HG03457 (cell line): ENCODE data around the gene POLG2.
"Not testable (repeated sequence)": the region's sequence is repeated elsewhere in the genome, so short reads cannot be mapped to it uniquely, and the experiment has no call there.

Source experiments
- ATAC-seq: cut with Tn5 transposase; IDR thresholded peaks from one replicate; pipeline ENCODE4 v1.9.1; 2021; ENCODE audit warnings: moderate number of reproducible peaks; ENCODE audit not compliant: unreplicated experiment

The POLG2 gene

DNA sequence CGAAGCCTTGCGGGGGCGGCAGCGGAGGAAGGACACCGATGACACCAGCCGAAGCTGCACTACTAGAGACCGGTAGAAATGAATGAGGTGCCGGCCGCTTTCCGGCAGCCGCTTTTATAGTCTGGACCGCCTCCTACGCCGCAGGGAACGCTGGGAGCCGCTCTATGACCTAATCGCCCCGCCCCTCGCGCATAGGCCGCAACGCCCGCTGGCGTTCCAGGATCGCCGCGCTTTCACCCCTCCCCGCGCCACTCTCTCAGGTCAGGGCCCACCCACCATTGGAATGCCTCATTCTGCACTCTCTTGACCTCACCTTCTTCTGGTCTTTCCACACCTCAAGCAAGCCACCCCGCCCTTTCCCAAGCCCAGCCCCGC, 9.3 kb upstream of the POLG2 start, which contains the start of gene DDX5:
Gene DDX5 (minus strand): TSS at position 89 of the 375 bp plus-strand sequence. CDS start 170 bp downstream, outside the sequence.
- peak; percentile 48 for ATAC-seq

DNA sequence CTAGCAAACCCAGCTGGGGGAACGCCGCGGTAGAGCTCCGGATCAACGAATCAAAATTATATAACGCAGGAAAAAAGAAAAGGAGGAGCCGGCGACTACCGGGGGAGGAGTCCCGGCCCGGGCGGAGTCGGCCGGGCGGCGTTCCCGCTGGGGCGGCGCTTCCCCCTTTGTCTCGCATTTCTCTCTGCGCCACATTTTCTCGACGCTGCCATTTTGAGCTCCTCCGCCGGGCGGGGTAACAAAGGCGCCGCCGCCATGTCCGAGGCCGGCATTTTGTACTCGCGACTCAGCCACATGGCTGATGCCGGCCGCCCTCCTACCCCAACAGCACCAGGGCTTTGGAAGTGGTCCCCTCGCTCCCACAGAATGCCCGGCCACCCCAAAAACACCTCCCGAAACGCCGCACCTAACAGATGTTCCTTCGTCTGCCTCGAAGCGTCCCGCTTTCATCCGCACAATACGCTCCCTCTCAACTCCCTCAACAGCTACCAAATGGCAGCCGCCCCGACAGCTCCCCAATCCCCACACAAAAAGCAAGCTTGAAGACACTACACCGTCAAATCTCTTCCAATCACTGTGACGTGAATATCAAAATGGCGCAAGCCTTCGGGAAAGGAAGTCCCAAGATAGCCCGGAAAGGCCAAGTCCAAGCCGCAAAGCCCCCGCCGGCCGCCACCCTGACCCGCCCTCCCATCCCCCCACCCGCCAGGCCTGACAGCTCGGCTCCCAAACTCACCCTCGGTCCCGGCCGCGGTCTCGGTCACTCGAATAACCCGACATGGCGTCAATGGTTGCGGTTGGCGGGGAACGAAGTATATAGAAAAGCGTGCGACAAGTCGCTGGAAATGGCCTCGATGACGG, 8.7 kb upstream of the POLG2 start:
- ATAC-seq: no peak

DNA sequence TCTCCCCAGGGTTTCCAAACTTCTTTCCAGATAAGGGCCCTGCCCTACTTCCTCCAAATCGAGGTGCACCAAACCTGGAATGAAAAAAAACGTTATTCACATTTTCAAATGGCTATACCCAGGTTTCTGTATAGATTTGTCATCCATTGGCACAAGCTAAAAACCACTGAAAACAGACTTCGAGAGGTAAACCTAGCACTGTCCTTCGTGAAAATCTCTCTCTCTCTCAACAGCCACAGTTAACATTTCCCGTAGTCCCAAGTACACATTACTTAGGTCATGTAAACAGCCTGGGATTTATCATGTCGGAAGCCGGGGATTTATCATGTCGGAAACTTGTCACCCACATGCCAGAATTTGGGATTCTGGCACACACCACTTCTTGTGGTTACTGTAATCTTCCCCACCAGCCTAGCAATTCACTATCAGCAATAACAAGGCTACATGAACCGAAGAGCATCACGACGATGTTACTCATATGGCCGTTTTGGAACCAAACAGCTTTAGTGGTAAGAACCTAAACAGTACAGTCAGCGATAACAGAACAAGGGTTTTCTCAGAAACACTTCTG, 8.0 kb upstream of the POLG2 start:
- ATAC-seq: no peak

DNA sequence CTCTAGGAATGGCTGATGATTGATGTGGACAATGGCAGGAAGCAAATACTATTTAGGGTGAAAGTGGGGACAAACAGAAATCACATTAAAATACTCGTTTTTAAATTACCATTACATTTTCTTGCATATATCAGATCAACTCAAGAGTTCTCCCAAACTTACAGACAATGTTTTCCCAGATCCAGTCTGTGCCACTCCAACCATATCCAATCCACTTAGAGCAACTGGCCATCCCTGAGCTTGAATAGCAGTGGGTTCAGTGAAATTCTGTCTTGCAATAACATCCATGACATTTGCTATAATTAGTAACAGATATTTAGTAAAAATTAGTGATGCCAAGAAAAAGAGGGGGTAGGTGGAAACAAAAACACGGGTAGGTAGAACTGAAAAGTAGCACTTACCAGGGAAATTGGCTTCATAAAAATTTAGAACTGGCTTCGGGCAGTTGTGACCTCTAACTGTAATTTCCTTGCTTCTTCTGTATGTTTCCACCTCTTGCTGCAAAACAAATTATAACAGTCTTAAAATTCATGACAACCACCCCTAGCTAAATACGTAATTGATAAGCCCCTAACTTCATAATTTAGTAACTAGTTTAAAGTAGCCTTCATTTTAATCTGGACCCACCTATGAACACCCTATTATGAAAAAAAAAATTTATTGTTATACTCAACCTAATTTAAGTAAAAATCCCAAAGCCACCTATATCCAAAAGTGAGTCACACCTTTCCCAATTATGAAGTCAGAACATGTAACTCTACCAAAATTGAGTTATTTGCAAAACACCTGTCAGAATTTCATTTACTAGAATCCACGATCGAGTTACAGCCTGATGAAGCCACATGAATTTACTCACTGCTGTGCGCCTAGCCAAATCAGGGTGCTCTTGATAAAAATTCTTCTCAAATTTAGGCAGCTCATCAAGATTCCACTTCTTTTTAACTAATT, 7.2 kb upstream of the POLG2 start:
- no peak for ATAC-seq

DNA sequence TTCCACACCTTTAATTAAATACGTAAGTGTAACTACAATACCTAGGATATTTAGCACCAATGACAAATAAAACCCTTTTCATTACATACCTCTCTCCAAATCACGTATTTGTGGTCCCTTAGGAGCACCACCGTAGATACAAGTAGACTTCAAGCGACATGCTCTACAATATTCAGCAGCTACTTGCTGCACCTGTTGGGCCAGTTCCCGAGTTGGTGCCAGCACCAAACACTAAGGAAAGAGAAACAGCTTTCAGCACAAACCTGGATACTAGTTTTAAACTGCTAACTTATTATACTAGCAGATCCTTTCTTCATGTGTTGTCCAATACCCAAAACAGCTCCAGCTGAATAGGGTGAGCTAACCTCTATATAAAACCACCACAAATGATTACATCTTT, 6.5 kb upstream of the POLG2 start:
- ATAC-seq: no peak

DNA sequence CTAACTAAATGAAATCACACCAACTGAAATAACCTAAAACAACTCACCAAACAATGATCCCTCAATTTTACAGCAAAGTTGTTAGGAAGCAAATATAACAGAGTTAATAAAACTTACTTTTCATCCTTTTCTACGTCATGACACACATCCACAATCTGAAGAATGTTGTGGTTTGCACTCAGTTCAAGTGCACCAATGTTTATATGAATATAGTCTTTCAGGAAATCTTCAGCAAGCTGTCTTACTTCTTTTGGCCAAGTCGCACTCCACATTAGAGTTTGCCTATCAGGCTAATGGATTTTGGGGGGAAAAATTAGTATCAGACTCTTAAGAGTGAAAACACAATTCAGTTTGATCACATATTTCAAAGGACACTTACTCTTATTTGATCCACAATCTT, 6.0 kb upstream of the POLG2 start:
- ATAC-seq: no peak

DNA sequence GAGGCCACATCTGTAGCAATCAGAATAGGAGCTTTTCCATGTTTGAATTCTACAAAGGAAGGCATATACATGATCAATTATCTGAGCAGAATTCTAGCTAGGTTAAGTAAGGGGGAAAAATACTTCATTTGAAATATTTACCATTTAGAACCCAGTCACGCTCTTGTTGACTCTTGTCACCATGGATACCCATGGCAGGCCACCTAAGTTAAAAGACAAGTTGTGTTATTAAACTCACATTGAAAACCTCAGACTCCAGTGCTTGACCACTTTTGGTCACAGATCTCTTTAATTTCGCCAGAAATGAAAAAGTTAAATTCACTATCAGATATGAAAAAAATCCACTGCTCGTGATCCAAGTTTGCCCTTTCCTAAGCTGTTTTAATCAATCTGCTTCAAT, 5.2 kb upstream of the POLG2 start:
- ATAC-seq: no peak

DNA sequence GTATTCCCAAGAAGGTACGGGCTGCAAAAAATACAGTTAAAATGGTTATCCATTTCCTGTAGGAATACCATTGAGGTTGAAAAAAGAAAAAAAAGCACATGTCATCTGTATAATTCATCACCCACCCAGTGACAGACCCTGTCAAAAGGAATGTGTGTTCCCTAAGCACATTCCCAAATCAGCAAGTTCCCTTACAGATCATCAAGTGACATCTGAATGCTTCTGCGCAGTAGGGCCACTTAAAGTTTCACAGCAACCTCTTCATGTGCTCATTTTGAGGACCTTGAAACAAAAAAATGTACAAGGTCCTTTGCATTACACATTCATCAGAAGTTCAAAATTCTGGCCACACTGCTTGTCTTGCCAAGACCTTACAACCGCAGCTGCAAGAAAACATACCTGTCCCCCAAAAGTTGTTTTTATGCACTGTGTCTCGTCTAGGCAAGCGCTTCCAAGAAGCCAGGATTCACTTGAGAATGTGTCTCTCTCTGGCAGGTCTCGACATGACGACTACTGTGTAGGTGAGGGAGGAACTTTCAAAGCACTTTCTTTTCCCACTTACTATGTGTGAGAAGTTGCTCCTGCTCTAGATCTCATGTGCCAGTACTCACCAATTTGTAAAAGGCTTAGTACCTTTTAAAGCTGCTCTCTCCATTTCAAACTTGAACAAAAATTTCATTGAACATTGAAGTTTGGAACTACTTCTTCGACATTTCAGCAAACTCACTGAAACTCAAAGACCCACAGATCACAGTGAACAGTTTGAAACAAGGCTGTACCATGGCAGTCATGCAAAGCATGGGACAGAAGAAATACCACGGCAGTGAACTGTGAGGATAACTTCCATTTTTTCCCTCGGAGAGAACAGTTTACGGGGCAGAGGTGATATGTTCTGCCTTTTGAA, 4.3 kb upstream of the POLG2 start:
- no peak for ATAC-seq

DNA sequence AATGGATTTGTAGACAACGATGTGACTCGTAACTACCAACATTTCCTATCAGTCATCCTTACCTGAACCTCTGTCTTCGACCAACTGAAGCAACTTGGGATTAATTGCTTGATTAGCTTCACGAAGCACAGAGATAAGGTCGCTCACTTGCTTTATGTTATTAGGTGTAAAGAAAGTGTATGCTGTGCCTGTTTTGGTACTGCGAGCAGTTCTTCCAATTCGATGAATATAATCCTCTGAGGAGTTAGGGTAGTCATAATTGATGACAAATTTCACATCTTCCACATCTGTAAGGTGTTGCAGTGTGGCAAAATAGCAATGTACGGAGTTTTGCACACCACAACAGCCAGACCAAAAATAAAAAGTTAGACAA, 3.6 kb upstream of the POLG2 start:
- no peak for ATAC-seq

DNA sequence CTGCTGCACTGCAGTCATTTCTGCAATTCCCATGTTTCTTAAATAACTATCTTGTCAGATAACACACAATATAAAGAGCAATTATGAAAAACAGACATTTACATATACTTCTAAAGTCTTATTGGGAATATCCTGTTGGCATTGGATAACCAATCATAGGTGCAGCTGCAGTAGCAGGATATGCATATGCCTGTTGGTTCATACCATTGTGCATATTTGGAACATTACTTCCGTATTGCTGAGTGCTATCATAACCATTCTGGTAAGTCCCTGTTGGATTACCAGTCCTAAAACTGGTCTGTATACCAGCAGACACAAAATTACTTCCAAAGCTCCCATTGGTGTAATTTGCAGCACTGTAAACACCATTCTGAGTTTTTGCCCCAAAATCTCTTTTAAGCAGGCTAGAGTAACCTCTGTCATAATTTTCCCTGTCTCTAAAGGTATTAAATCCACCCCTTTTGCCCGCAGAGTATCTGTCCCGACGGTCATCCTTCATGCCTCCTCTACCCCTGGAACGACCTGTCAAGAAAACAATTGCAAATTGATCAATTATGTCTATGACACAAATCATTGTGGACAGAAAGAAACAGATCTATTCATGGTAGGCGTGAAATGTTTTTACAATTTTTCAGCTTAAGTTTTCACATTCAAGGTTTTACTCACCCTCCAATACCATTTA, 3.1 kb upstream of the POLG2 start:
- no peak for ATAC-seq

DNA sequence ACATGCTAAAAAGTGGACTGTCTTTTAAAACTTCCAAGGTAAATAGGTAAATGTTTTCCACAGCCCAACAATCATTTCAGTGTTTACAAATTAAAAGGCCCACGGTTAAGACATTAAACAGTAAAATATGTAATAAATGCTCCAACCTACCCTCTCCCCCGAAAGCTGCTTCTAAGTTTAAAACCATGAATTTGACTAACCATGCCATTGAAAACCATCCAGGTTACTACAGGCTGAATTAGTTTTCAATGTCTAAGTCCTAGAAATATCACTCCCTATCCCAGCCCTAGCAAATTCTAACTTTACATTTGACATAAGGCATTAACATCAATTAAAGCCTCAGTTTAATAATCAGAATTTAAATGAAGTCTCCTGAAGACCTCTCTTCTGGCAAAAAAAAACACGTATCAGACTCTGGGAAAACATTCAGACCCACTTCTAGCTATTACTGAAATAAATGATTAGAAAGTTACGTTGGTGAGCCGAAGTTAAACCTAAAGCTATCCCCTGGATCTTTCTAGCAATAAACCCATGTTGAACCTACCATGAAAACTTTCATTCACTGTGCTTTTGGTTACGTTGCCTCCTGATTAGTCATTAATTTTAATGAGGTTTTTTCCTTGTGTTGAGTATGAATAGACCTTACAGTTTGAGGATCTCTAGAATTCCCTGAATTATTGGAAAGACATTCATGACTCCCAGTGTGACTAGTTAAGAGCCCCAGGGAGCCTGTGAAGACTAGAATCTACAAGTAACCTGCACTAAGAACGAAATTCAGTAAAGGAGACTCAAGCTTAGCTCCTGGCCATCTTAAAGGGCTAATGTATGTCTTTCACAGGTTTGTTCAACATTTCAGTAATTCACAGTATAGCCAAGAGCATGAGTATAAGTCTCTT, 1.7 kb upstream of the POLG2 start:
- no peak for ATAC-seq

DNA sequence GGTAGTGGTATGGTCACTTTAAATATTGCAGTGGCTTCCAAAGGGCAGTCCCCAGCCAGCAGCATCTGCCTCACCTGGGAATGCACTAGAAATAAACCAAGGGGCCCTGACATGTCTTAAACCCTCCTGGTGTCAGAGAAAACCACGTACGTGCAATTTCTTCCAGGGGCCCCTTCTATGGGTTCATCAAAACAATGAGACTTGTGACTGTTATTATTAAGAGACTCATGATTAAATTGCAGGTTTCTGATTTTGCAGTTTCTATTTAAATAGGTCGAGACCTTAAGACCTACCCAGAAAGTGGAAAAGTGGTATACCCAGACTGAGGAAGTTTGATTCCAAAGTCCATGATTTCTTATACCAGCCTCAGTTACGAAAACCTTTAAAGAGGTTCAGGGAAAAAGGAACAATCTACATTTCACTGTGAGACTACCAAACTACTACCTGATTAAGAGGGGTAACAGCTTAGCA, 746 bp upstream of the POLG2 start:
- no peak for ATAC-seq

DNA sequence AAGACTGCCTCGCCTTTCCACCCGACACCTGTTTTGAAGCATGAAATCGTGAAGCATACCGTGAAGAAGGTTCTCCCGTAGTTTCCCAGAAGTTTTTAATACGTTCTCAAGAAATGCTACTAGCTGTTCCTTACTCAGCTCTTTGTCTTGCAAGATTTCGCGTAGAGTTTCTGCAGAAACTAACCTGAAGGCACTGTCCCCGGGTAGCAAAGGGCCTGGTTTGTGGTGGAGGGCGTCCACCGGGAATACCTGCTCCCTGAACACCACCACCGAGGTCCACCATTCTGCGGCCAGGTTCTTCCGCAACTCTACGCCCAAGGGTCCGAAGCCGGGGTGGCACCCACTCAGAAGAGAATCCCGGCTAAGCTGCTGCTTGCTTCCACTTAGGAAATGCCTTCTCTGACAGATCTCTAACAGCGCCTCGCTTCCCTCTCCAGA, 487 bp downstream of the POLG2 start:
- ATAC-seq: no peak

DNA sequence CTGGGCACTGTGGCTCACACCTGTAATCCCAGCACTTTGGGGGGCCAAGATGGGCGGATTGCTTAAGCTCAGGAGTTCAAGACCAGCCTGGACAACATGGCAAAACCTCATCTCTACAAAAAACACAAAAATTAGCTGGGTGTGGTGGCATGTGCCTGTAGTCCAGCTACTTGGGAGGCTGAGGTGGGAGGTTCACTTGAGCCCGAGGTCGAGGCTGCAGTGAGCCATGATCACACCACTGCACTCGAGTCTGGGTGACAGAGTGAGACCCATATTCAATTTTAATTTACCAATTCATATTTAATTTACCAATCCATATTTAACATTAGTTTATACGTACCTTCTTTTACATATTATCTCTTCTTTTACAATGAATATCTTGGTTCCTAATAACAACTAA, 1.6 kb downstream of the POLG2 start:
- not testable (repeated sequence) for ATAC-seq

DNA sequence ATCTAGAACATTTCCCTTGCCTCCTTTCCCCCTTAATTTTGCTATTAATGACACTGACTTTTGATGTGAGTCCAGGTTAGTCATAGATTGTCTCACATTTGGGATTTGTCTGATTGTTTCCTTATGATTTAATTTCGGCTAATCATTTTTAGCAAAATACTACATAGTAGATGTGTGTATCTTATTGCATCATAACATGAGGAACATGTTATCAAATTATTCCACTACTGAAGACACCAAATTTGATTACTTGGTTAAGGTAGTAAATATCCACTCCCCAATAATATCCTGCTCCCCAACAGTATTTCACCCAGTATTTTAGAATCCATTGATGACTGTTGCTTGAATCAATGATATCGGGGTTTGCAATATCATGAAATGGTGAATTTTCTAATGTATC, 2.7 kb downstream of the POLG2 start:
- no peak for ATAC-seq

DNA sequence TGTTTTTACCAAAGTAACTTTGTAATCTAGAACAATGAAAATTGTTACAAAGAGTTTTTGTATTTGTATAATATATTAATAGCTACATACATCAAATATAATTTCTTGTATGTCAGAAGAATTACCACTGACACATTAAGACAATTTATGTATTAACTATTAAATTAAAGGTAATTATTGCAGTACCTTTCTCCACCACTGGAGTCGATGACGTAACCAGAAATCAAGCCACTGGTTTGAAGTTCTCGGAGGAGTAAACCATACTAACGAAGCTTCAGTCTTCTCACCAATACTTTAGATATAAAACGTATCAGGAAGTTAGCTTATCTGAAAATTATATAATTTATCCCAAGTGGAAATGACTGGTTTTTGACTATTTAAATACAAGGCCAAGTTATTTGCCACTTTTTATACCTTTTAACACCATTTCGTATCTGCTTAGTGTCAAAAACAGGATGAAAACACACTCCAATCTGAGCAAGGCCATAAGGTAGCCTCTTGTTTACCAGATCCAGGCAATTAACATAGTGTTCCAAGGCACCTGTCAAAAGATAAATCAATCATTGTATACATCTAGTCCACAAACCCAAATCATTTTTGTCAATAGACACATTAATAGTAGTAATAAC, 4.3 kb downstream of the POLG2 start:
- no peak for ATAC-seq

DNA sequence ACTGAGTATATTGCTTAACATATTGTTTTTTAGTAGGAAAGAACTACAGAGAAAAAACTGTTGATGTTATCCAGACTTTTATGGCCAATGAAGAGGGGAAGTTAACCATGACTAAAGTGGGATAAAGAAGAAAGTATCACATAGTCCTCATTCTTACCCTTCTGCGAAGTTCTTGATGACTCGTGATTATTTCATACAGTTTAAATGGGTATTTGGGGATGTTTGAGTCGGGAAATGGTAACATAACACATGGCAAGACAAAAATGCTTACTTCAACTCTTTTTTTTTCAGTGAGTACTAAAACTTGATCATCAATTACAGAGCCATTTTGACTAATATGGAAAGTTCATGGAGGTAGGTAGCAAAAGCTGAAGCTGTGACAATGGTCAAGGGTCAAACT, 4.9 kb downstream of the POLG2 start:
- no peak for ATAC-seq
